GOT3 (cell line): ENCODE measurements around the gene LARGE1.

Source experiments
- DNase-seq: peaks from one replicate; lab custom pipeline; 2025; ENCODE audit warnings: mixed read lengths; lab: John Stamatoyannopoulos, UW

Gene LARGE1

DNA sequence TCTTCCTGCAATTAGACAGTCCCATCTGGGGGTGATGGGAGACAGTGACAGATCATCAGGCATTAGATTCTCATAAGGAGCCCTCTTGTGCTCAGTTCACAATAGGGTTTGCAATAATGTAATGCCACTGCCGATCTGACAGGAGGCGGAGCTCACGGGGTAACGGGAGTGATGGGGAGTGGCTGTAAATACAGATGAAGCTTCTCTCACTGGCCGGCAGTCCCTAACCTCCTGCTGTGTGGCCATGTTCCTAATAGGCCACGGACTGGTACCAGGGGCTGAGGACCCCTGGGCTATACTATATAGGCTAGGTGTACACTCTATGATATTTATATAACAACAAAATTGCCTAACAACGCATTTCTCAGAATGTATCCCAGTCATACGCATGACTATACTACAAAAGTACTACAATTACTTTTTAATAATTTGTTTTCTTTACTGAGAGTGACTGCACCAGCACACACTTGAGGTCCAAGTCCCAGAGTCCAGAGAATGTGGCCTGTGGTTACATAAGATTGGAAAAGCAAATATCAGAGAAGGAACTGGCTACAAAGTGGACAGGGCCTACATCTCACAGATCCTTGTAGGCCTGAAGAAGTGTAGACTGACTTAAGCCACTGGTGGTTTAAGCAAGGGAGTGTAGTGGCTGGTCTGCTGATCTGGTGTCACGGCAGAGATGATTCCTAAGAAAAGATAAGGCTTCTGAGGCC, 200.0 kb downstream of the LARGE1 start:
- no peak for DNase-seq

DNA sequence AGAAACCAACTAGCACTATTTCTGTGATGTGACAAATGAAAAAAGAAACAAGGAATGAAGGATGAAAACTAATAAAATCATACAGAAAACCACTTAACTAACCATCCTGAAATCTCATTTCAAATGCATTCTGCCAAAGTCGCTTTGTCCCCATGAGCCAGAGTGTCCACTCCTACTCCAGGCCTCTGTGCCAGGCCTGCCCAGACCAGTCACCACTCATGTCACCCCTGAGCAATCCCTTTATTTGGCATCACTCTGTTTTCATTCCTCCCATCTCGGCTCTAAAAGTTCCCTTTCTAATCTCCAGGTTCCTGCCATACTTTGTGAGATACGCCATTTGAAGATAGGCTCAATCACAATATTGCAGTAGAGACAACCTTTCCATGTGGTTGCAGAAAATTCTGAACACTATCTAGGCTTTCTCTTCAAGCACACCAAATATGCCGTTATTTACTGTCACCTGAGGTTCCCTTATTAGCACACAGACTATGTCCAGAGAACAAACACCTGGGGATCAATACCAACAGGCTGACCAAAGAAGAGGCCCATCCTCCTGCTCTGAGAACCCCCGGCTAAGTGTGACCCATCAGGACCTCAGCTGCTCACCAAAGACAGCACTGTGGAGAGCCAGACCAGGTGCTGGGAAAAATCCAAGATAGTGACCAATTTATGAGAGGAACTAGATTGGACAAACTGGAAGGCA, 202.4 kb downstream of the LARGE1 start:
- no peak for DNase-seq

DNA sequence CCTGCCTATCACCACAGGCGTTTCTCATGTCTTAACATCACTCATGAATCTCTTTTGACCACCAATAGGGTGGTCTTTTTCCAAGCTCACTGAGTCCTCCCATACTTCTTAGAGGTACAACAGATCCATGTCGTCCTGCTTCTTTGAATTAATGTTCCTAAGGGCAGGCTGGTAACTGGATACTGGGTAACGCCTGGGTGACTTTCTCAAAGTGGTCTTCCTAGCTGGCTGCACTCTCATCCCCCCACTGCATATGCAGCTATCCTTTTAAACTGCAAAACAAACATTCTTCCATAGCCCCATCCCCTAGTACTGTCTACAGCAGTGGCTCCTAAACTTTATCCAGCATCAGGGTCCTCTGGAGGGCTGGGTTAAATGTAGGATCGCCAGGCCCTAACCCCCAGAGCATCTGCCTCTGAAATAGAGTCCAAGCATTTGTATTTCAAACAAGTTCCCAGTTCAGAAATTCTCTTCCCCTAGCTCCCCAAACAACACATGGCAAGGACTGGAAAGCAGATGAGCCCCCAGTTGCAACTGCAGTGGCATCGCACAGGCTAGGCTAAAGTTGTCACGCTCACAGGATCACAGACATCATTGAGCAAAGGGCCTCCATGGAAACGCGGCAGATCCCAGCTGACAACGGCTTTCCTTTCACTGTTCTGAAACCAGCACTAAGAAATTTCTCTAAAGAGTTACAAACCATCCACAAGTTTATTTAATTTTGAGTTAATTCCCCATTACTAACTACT, 204.9 kb downstream of the LARGE1 start:
- no peak for DNase-seq

DNA sequence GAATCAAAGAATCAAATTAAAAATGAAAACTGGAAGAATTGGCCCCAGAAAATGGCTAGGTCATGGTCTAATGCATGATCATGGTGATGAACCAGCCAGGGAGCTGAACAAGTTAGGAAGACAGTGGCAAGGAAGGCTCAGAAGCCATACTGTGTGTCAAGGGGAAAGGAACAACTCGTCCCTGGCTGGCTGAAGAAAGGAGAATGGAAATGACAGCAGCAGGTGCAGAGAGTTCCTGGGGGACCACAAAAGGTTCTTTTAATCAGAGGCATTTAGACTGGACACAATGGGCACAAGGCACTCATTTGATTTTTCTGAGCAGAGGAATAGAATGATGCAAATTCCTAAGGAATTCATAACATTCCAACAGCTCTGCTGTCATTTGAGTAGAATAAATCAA, 209.9 kb downstream of the LARGE1 start:
- no peak for DNase-seq

DNA sequence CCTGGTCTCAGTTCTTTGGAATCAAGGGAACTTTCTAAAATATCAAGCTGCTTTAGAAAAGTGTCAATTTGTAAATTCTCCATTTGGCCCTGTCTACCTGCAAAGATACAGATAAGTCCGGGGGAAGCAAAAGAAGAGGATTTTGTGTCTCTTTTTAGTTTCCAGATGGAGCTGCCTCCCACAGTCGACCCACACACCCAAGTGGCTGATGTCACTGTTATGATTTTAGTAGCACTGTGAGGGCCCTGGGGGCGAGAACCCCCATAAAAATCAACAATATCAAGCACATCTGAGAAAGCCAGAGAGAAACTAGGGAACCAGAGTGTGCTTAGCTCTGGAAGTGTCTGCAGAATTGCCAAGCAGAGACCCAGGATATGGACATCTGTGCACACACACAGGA, 212.7 kb downstream of the LARGE1 start:
- no peak for DNase-seq

DNA sequence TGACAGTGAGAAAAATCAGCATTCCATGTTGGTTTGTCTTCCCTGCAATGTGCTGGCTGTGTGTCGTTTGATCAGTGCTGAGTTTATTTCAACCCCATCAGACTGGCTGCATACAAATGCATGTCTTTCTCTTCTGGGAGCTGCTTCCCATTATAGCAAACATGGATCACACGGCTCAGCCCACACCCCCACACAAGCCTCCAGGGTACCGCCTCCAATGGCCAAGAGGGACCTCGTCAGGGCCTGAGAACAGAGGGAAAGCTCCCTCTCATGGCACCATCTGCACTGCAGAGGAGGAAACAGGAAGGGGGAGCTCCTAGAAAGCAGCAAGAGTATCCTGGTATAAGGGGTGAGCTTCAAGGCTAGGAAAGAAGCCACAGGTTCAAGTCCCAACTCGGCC, 214.2 kb downstream of the LARGE1 start:
- DNase-seq, result no peak

DNA sequence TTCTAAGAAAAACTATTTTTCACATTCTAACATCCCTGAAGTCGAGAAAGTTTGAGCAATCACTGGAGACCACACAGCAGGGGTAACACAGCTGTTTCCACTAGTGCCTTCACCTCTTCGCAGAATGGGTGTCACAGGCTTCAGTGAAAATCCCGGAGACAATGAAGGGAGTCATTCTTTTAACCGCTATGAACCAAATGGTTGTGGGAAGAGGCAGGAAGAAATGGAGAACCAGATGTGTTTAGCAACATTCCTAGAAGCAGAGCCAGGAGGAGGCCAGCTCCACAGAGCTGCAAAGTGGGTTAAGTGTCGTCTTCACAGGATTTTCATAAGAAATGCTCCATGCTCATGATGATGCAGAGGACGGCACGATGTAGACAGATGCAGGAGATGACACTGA, 221.1 kb downstream of the LARGE1 start:
- DNase-seq, result no peak

DNA sequence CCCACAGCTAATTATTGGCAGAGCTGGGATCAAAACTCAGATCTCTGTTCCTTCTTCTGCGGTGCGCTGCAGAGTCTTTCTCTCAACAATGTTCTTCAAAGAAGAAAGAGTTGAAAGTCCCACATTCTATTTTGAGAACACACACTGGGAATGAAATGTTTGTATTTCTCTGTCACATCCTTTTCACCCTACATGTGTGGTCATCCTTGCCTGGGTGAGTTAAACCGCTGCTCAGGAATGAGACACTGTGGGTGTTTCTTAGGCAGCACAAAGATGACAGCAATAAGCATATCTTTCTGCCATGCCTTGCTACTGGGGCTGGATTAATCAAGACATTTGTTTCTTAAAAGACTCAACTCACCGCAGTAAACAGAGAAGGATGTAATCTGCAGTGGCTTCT, 222.6 kb downstream of the LARGE1 start:
- no peak for DNase-seq

DNA sequence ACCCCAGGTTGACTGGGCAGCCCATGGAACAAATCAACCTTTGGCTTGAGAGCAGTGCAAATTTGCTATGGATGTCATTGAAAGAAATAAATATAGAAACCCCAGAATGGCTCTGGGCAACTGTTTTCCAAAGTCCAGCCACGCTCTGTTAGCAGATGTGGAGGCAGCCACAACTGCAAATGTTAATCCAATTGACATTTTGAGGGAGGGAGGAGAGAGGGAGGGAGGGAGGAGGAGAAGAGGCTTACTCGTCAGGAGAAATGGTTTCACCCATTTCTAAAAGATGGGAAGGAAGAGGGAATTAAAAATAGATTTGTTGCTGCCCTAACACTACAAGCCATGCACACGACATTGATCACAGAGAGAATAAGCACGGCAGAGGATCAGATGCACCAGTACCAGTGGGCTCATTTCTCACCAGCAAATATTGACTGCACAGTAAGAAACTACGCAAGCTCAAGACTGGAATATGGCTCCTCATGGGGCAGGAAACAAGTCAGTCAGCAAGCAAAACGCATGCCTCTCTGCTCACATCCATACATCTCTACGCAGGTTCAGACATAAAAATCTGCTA, 229.1 kb downstream of the LARGE1 start:
- no peak for DNase-seq

DNA sequence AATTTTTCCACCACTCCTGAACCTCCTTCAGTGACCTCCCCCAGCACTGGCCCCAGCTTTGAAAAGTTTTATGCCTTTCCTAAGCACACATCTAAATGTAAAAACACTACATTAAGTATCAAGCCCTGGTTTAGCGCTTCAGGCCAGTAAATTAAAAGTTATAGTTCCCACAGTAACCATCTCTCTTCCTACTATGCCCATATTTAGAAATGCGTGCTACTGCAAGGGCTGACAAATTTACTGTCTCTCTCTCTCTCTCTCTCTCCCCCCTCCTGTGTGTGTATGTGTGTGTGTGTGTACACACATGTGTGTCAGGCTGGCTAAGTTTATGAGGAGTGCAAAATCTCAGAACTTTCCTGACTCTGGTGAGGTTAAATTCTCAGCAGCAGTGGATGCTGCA, 231.4 kb downstream of the LARGE1 start:
- no peak for DNase-seq

DNA sequence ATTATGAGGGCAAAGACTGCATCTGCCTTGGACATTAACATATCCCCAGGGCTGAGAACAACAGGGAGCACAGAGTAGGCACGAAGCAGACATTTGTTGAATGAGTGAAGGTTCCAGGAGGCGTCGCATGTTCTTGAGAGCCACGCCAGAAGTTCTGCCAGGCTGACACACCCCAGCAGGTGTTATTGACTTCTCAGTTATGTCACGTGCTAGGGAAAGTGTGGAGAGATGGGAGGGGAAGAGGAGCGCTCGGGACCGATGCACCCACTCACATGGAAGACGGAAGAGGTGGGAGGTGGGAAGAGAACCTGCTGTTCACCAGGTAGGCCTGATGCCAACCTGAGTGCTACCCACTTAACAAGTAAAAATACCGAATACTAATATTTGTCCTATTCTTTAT, 232.8 kb downstream of the LARGE1 start:
- no peak for DNase-seq

DNA sequence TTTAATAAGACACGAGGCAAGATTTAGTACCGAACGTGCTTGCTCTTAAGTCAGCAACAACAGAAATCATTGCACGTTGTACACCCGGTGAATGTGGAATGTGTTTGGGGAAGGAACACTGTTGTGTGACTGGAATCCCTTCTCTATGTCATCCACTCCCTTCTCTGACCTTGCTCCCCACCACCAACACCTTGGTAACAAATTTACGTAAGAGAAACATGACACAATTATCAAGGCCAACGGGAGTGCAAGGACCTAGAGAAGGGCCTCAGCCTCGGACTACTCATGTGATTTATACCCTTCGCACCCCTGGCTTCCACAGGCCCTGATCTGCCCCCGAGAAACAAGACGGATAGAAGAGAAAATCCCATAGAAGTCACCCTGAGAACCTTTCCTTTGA, 236.2 kb downstream of the LARGE1 start:
- no peak for DNase-seq

DNA sequence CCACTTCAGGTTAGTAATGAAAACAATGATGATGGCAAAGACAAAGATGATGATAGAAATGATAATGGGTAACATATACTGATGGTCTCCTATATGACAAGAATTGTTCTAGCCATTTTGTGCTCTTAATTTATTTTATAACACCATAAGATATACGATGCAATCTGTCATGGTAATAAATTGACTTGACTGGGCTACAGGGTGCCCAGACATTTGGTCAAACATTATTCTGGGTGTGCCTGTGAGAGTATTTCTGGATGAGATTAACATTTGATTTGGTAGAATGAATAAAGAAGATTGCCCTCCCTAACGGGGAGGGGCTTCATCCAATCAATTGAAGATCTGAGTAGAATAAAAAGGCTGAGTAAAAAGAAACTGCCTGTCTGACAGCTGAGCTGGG, 237.3 kb downstream of the LARGE1 start:
- DNase-seq, result no peak

DNA sequence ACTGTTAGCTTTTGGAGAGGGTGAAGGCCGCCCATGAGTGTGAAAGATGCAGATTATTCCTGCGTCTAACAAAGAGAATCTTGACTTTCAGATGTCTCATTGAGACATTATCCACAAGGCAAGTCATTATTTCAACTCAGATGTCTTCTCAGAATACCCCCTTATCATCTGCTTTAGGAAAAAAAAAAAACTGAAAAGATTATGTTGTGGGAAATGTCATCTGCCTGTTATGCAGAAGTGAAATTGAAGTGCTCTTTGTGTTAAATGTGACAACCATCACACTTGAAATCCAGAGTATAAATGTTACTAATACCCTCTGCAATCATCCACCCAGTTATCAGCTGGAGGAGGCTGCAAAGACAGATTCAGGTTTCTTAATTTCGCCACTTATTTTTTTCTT, 239.6 kb downstream of the LARGE1 start:
- no peak for DNase-seq

DNA sequence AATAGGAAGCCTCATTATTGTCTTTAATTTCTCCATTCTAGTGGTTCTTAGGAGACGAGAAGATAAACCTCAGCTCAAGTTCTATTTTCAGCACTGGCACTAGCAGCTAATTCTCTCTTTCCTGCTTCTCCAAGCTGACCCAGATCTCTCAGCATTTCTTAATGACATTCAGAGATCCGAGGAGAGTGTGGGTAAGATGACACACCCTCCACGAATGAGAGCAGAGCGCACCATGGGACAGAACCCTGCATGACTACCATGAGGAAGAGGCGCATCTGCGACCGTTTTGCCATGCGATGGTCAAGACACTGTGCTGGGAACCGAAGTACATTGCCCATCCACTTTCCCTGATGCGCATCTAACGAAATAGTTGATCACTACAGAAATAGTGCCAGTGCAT, 241.8 kb downstream of the LARGE1 start:
- no peak for DNase-seq

DNA sequence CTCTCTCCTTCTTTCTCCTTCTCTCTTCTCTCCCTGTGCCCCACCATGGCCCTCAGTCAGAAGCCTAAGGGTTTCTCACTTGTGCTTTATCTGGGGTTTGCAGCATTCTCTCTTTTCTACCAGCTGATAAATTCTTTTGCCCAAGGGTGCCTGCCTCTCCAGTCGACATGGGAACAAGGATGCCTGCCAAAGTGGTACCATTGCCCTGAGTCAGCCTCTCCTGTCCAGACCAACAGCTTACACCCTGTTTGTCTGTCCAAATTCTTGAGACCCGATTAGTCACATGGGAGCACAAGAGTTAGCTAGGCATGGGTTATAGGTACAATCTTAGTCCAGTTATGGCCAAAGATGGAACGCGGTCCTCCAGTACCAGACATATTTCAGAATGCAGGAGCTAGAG, 242.7 kb downstream of the LARGE1 start:
- no peak for DNase-seq

DNA sequence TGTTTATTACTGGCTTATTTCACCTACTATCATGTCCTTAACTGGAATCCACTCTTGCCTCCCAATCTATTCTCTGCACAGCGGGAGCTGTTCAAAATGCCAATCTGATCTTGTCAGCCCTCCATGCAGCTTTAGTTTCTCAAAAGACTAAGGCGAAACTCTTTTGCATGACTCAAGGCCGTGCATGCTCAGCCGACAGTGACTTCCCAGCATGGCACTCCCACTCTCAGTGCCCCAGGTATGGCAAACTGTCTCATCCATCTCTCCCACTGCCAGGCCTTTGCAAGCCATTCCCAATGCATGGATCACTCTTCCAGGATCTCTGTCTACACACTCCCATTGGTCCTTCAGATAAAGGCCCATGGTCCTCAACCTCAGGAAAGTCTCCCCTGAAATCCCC, 245.9 kb downstream of the LARGE1 start:
- DNase-seq, result no peak

DNA sequence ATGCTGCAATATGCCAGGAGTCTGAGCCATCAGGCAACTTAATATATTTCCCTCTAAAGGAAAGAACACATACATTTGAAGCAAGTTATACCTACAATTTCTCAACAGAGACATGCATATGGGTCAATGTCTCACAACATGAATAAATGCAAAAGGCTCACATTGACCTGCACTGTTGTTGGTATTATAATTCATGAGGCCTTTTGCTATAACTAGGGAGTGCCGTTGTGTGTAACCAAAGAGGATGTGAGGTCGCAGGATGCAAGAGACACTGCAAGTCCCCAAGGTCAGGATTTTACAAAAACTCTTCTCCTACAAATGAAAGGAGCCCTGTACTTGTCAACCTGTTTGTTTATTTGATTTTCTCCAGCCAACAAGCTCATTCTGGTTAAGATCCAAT, 250.5 kb downstream of the LARGE1 start:
- DNase-seq, result no peak

DNA sequence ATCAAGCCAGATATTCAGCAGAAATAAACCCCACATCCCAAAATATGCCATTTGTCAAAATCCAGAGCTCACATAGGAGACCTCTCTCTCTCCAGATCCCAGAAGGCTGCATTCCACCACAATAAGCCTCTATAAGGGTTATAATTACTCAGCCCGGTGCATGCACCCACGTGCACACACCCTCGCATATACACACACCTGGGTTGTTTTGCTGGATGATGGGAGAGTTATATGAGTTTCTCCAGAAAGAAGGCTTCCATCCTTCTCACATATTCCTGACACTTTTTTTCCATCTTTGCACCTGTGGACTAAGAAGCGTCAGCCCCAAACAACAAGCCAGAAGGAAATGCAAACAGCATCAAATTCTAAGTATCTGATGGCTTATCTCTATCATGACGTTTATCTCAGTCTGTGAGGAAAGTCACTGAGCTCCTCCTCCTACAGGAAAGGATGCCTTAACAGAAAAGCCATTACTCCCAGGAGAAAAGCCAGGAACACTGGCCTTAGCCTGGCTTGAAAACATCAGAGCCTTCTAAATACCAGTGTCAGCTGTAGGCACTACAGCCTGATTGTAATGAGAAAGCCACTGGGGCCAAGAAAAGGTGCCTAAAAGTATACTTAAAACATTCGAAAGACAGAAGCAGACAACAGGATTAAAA, 253.2 kb downstream of the LARGE1 start:
- DNase-seq, result no peak

DNA sequence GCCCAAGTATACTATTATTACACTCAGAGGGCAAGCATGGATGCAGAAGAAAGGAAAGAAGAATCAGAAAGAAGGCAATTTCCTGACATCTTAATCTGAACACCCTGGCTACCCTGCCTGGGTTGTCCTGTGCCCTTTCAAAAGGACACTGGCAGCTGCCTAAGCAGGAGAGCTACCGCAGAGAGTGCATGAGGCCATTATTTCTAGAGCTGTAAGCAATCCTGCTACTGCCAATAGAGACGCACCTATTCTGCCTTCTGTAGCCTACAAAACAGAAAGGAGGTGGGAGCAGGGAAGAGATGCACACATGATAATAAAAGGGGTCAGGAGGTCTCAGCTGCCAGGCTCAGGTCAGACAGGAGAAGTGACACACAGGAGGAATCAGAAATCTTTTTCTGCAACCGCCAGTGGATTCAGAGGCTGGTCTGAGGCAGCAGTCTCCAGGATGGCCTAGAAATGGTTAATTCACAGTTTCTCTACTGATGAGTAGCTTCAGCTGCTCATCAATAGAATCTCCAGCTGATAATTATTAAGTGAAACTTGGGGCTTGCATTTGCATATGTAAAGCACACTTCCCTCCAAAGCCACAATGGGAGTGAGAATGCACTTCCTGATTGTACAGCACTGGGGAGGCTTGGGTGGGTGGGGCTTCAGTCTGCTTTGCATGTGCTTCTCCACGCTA, 253.9 kb downstream of the LARGE1 start:
- no peak for DNase-seq

DNA sequence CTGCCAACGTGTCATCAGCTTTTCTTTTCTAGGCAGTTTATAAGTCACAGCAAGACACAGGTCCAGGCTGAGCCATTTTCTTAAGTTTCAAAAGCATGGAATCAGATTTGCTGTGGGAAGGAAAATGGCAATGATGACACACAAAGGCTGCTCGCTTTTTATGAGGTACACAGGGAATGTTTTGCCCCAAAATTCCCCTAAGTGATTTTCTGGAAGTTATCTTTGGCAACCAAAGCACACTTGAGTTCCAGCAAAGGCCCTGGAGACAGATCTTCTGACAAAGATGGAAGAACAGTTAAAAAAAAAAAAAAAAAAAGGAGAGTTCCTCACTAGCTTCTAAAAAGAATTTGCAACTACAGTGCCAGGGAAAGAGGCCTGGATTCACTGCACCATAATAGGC, 260.8 kb downstream of the LARGE1 start:
- no peak for DNase-seq

DNA sequence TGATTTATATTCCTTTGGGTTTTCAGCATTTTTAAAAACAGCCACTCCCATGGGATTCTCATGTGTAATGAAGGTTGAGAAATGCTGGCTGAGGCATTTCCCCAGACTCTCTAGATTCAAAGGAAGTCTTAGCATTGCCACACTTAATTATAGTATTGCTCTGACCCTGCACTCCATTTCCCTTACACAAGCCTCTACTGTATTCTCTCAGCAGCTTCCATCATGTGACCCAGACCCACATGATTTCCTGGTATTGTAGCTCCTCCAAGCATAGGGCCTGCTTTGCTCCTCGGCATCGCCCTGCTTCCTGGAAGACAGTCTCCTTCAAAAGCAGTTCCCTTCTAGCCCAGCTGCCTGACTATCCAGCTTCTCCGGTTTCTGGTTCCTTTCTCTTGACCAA, 261.5 kb downstream of the LARGE1 start:
- DNase-seq, result no peak
